HepG2 (cell line): ENCODE results near the gene ZIM2. TPM values are rescaled to one million over a fixed set of nuclear protein-coding genes. Genes with fewer than 3 reads are reported as not detected.

Source experiments
- CEBPB ChIP-seq: IDR thresholded peaks from 2 replicates; pipeline ENCODE4 v1.6.1; 2011; ENCODE audit warnings: low read depth, low read length, improper control_type of control experiment, borderline replicate concordance
- GLI4 ChIP-seq: sonication (generic); formaldehyde crosslinking; IDR thresholded peaks from 2 replicates; pipeline ENCODE4 v1.5.1; 2020; ENCODE audit warnings: missing genetic modification reagents, mild to moderate bottlenecking, moderate library complexity, borderline replicate concordance
- MYNN ChIP-seq: sonication (generic); formaldehyde crosslinking; IDR thresholded peaks from 2 replicates; pipeline ENCODE4 v1.4.0; 2020; ENCODE audit warnings: mild to moderate bottlenecking, low read depth, missing genetic modification reagents
- MYPOP ChIP-seq: sonication (generic); formaldehyde crosslinking; IDR thresholded peaks from 2 replicates; pipeline ENCODE4 v1.8.1; 2023; ENCODE audit warnings: mild to moderate bottlenecking, moderate library complexity, missing genetic modification reagents
- NR2F1 ChIP-seq, 2 experiments: fragments of 450-650 bp in 1 of 2; formaldehyde crosslinking in 1 of 2; IDR thresholded peaks; 2 replicates each; pipeline versions ENCODE4 v1.5.0 to v1.6.1; 2016 to 2020; ENCODE audit warnings: mild to moderate bottlenecking in 1 of 2, missing compliant biosample characterization in 1 of 2, missing genetic modification reagents in 1 of 2, moderate library complexity in 1 of 2
- PLSCR1 ChIP-seq: sonication (generic); formaldehyde crosslinking; IDR thresholded peaks from 2 replicates; pipeline ENCODE4 v1.5.0; 2020; ENCODE audit warnings: missing genetic modification reagents, mild to moderate bottlenecking, borderline replicate concordance
- RFXANK ChIP-seq: IDR thresholded peaks from 2 replicates; pipeline ENCODE4 v1.6.1; 2016
- TAF1 ChIP-seq: sonication (generic); formaldehyde crosslinking; IDR thresholded peaks from 2 replicates; pipeline ENCODE4 v1.4.0; 2020; ENCODE audit warnings: missing genetic modification reagents
- ZBTB40 ChIP-seq, 2 experiments: fragments of 450-650 bp in 1 of 2; sonication (generic) in 1 of 2; formaldehyde crosslinking in 1 of 2; IDR thresholded peaks; 2 replicates each; pipeline versions ENCODE4 v1.6.1 to v1.8.0; 2016 to 2022; ENCODE audit warnings: antibody characterized with exemption in 1 of 2, mild to moderate bottlenecking in 1 of 2, missing genetic modification reagents in 1 of 2
- ZMYM2 ChIP-seq: sonication (generic); formaldehyde crosslinking; IDR thresholded peaks from 2 replicates; pipeline ENCODE4 v1.8.0; 2022; ENCODE audit warnings: mild to moderate bottlenecking, missing genetic modification reagents
- ZNF333 ChIP-seq: sonication (generic); formaldehyde crosslinking; IDR thresholded peaks from 2 replicates; pipeline ENCODE4 v1.4.0; 2020; ENCODE audit warnings: mild to moderate bottlenecking, missing genetic modification reagents, borderline replicate concordance
- ZNF382 ChIP-seq: sonication (generic); formaldehyde crosslinking; IDR thresholded peaks from 2 replicates; pipeline ENCODE4 v1.5.0; 2020; ENCODE audit warnings: missing genetic modification reagents, mild to moderate bottlenecking, borderline replicate concordance
- ZNF7 ChIP-seq: IDR thresholded peaks from 2 replicates; pipeline ENCODE4 v1.6.1; 2016; ENCODE audit warnings: missing biosample characterization, missing genetic modification reagents
- ZNF749 ChIP-seq: sonication (generic); formaldehyde crosslinking; IDR thresholded peaks from 2 replicates; pipeline ENCODE4 v1.8.0; 2022; ENCODE audit warnings: mild to moderate bottlenecking, missing genetic modification reagents, moderate library complexity, borderline replicate concordance
- polyA plus RNA-seq, 8 experiments: library from polyadenylated mRNA; depleted of rRNA in 3 of 8; stranded (reverse) in 7 of 8; unstranded in 1 of 8; fragments of >200 nt; fragmentation: Illumina TruSeq in 4 of 8; extraction: Trizol in 4 of 8; gene quantifications; 2 replicates each; pipeline versions ENCODE4 v1.2.1 to v1.2.3, GENCODE V29; 2011 to 2016; ENCODE audit warnings: low read depth in 4 of 8, missing spikeins in 1 of 8, mixed read lengths in 1 of 8; ENCODE audit not compliant: insufficient read depth in 1 of 8
- total RNA-seq, 5 experiments: library from RNA; depleted of rRNA; stranded (reverse); fragments of >200 nt; fragmentation: Illumina TruSeq; extraction: Trizol; gene quantifications; 2 replicates each; pipeline ENCODE4 v1.2.3, GENCODE V29; 2016; ENCODE audit warnings: low read depth in 1 of 5

ZIM2 gene
- total and polyA plus RNA-seq, 2 of the 13 experiments (the other 11 are each of a cell fraction or from before 2014, with no cell fraction given), result 7.2 to 10.3 TPM

GRCh38 chr19:56885173-56885985 lies 44.9 kb upstream of the ZIM2 start (continued):
- TF ChIP-seq ZBTB40 (IDR thresholded peaks at IDR 0.05) (no peak), ZBTB40 (CRISPR knock-in tag; IDR thresholded peaks at IDR 0.05) (no peak), RFXANK (CRISPR knock-in tag) (no peak), ZNF333 (CRISPR knock-in tag) (no peak), ZNF749 (CRISPR knock-in tag) (no peak), GLI4 (CRISPR knock-in tag) (no peak), MYNN (CRISPR knock-in tag) (no peak), ZMYM2 (CRISPR knock-in tag) (no peak), MYPOP (CRISPR knock-in tag) (no peak), NR2F1 (CRISPR knock-in tag; IDR thresholded peaks at IDR 0.05) (peak; percentile 39 to 77; a peak in 3 of 4 replicates), ZNF7 (no peak), CEBPB (no peak), ZNF382 (CRISPR knock-in tag) (no peak), TAF1 (CRISPR knock-in tag) (no peak), PLSCR1 (CRISPR knock-in tag) (no peak)
